H7 (cell line): Measurements from ENCODE around the gene C16orf89. TPM values are rescaled to one million over a fixed set of nuclear protein-coding genes. Genes with fewer than 3 reads are reported as not detected.

Source experiments
- DNase-seq: peaks from one replicate; pipeline ENCODE4 v3.0.0; 2012
- H3K27me3 ChIP-seq: 2 replicates; pipeline ENCODE4 v1.6.0; 2011; ENCODE audit warnings: mild to moderate bottlenecking, low read length; ENCODE audit not compliant: control insufficient read depth, insufficient read depth
- H3K36me3 ChIP-seq: replicated peaks from 2 replicates; pipeline ENCODE4 v1.5.1; 2011; ENCODE audit warnings: low read length; ENCODE audit not compliant: control insufficient read depth, insufficient read depth
- H3K4me3 ChIP-seq: 2 replicates; pipeline ENCODE4 v1.5.1; 2011; ENCODE audit warnings: low read depth, mild to moderate bottlenecking, control low read depth, low read length, moderate library complexity; ENCODE audit not compliant: insufficient read depth
- total RNA-seq: library from RNA; depleted of rRNA; stranded (reverse); fragments of >200 nt; shearing (Covaris generic); gene quantifications from 2 replicates; pipeline ENCODE4 v1.2.3, GENCODE V29; 2014

C16orf89 gene
- total RNA-seq, 1 experiment from 2014 or later = 4.1 TPM

DNA sequence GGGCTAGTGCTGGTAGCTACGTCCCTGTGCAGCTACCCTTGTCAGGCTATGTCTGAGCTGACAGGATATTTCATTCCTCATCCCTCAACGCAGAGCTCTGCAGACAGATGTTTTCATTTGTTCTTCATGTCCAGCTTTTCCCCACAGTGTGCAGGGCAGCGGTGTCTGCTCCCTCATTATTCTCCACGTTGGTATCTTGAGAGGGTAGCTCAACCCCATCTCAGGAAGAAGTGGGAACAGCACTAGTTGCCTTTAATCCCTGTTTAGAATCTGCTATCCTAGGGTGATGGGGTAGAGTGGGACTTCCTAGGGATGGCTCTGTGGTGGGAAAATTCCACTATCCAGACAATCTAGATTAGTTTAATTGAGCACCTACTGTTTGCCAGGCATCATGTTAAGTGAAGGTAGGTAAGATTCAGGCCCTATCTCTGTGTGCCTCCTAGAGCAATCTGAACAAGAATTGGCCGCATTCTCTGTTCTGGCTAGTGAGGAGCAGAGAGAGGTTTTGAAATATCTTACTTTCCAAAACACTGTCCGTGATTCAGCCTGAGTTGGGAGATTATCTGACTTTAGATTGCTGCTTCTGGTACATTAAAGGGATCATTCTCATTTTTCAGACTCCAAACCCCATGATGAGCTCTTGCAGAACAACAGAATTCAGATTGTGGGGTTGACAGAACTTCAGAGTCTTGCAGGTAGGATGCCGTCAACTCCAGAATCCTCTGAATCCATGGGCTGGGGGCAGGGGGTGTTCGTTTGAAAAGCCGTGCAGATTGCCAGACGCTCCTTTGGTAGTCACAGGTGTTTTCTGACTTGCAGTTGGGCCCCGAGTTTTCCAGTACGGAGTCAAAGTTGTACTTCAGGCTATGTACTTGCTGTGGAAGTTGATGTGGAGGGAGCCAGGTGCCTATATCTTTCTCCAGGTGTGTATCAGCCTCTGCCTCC, 6.8 kb upstream of the C16orf89 start:
- Histone ChIP-seq H3K4me3 (peak overlapping the region; percentile 74), H3K36me3 (peaks cover 13% of the 10 kb centered on the region)
- no peak for DNase-seq

DNA sequence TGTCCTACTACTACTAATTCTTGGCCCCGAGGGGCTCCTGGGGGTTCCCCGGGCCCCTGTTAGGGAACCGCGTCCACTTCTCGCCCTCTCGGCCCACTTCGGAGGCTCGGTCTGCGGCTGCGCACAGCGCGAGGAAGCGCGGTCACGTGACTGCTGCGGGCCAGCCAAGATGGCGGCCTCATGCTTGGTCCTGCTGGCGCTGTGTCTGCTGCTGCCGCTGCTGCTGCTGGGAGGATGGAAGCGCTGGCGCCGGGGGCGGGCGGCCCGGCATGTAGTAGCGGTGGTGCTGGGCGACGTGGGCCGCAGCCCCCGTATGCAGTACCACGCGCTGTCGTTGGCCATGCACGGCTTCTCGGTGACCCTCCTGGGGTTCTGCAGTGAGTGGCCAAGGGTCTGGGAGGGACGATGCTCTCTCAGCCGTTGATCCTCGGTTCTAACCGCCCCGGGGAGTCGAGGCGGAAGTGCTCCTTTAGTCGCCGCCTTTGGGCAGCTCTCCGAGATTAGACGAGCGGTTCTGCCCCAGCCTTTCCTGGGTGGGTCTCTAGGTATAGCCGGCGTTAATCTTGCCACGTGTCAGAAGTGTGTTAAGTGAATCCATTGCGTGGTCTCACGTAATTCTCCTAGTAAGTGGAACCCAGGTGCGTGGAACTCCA, 6.1 kb upstream of the C16orf89 start, which contains the start of gene ALG1:
Gene ALG1, plus strand, starts transcription at position 163 of the 653 bp plus-strand sequence. Its CDS starts 7 bp downstream, at position 170.
- peak; percentile 97 for DNase-seq
- Histone ChIP-seq H3K4me3 (peak within 1 kb of the TSS; percentile 74), H3K36me3 (peaks cover 11% of the 10 kb centered on the region), H3K27me3 (no peaks in the 10 kb centered on the region)

More for the DNA sequence above, 6.8 kb upstream of the C16orf89 start:
- no peaks in the 10 kb centered on the region for H3K27me3 ChIP-seq

- Histone ChIP-seq H3K27me3 (no peaks in the 10 kb centered on the region), H3K4me3 (no peak overlapping the region; the same call in 1 of the 2 replicates), H3K36me3 (peaks cover 9% of the 10 kb centered on the region)
- DNase-seq = no peak
Observed at GRCh38 chr16:5071341-5071680, 5.6 kb upstream of the C16orf89 start.

GRCh38 chr16:5070431-5071186, 4.9 kb upstream of the C16orf89 start:
- Histone ChIP-seq H3K27me3 (no peaks in the 10 kb centered on the region), H3K4me3 (no peak overlapping the region), H3K36me3 (peaks cover 4% of the 10 kb centered on the region; the same call in 1 of the 2 replicates)
- peak; percentile 17 for DNase-seq

- no peaks in the 10 kb centered on the region for H3K27me3 ChIP-seq
- no peak overlapping the region for H3K4me3 ChIP-seq
- H3K36me3 ChIP-seq = no peaks in the 10 kb centered on the region; the same call in 1 of the 2 replicates
- DNase-seq = peak; percentile 12
Observed at GRCh38 chr16:5069854-5070253, 4.1 kb upstream of the C16orf89 start.

DNA sequence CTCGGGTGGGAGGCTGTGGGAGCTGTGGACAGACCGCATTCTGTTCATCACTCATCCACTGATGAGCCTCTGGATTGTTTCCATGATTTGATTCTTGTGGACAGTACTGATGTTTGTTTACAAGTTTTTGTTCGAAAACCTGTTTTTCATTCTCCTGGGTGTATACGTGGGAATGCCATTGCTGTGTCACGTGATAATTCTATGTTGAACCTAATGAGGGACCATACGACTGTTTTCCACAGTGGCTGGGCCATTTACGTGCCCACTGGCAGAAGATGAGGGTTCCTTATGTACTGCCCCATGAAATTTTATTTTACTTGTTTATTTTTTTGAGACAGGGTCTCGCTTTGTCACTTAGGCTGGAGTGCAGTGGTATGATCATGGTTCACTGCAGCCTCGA, 3.3 kb upstream of the C16orf89 start:
- peak; percentile 5 for DNase-seq
- Histone ChIP-seq H3K27me3 (no peaks in the 10 kb centered on the region), H3K4me3 (no peak overlapping the region), H3K36me3 (no peaks in the 10 kb centered on the region; the same call in 1 of the 2 replicates)

DNA sequence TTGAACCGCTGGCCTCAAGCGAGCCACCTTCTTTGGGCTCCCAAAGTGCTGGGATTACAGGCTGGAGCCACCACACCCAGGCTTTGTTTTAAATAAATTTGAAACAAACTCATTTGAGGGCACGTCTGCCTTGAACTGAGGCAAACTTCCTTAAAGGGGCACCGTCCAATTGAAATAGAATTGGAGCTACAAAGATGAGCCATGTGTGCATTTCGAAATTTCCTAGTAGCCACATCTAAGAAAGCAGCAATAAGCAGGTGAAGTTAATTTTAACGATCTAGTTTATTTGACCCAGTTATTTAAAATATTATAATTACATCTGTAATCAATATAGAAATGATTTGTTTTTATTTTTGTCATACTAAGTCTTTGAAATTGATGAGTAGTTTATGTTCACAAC, 755 bp upstream of the C16orf89 start:
- no peaks in the 10 kb centered on the region for H3K27me3 ChIP-seq

GRCh38 chr16:5065326-5065725, 430 bp downstream of the C16orf89 start:
- no peaks in the 10 kb centered on the region for H3K36me3 ChIP-seq
- DNase-seq = no peak
- H3K4me3 ChIP-seq = no peak overlapping the region
- no peaks in the 10 kb centered on the region for H3K27me3 ChIP-seq

More for the DNA sequence above, 755 bp upstream of the C16orf89 start:
- DNase-seq = no peak
- Histone ChIP-seq H3K36me3 (no peaks in the 10 kb centered on the region), H3K4me3 (no peak overlapping the region)

DNA sequence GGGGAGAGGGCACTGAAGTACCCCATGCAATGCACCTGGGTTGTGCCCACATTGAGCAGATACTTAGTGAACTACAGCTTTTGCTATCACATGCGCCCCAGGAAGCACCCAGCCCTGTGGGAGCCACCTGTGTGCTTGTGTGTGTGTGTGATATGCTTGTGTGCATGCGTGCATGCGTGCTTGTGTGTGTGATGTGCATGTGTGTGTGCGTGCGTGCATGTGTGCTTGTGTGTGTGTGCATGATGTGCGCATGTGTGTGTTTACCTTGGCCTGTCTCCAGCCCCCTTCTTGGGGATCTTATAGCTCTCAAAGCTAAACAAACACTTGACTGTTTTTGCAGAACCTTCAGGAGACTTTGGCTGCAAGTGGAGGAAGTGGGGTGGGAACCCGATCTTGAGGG, 841 bp downstream of the C16orf89 start:
- H3K36me3 ChIP-seq = no peaks in the 10 kb centered on the region
- DNase-seq = no peak
- H3K27me3 ChIP-seq = no peaks in the 10 kb centered on the region
- no peak overlapping the region for H3K4me3 ChIP-seq

- H3K4me3 ChIP-seq = no peak overlapping the region
- peak; percentile 48 for DNase-seq
- H3K27me3 ChIP-seq = no peaks in the 10 kb centered on the region
- H3K36me3 ChIP-seq = no peaks in the 10 kb centered on the region
Observed at GRCh38 chr16:5062790-5063765, 2.7 kb downstream of the C16orf89 start.

DNA sequence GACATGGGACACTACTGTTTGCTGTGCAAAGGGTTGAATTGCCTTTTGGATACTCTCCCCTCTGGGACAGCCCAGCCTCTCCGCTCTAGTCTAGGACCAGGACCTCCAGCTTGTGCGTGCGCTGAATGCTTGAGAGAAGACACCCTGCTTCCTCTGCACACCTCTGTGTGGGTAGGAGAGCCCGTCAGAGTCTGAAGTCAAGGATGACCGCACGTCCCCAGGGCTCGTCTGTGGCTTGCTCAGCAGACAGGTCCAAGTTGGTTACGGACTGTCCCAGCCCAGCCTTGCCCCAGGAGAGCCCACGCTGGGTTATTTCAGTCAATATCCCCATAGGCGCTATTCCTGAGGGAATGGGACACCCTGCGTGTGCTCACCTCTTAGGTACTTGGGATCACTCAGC, 3.7 kb downstream of the C16orf89 start:
- DNase-seq = peak; percentile 35
- Histone ChIP-seq H3K27me3 (no peaks in the 10 kb centered on the region), H3K36me3 (no peaks in the 10 kb centered on the region), H3K4me3 (no peak overlapping the region)

- DNase-seq = no peak
- Histone ChIP-seq H3K36me3 (no peaks in the 10 kb centered on the region), H3K4me3 (no peak overlapping the region), H3K27me3 (no peaks in the 10 kb centered on the region)
Observed at GRCh38 chr16:5060073-5060641, 5.6 kb downstream of the C16orf89 start.

GRCh38 chr16:5059386-5060072, 6.2 kb downstream of the C16orf89 start:
- DNase-seq = peak; percentile 79
- no peaks in the 10 kb centered on the region for H3K36me3 ChIP-seq
- H3K4me3 ChIP-seq = no peak overlapping the region
- H3K27me3 ChIP-seq = no peaks in the 10 kb centered on the region
